Stimulated activated CD8-positive, alpha-beta memory T cell treated with anti-CD3 and anti-CD28 coated beads, Interleukin-7, amount 100 ng/mL, for 48 hours (primary cell): Measurements from ENCODE around the gene ABHD16B.
"Not testable (repeated sequence)": the region's sequence is repeated elsewhere in the genome, so short reads cannot be mapped to it uniquely, and the experiment has no call there.

Experiments
- DNase-seq, 2 donors: peaks; one replicate each; pipeline ENCODE4 v3.0.0-alpha.2; 2020; ENCODE audit warnings: low read depth in 1 of 2; ENCODE audit errors: extremely low read depth in 1 of 2

Gene ABHD16B

GRCh38 chr20:63854766-63855362 lies 6.4 kb upstream of the ABHD16B start:
- no peak for DNase-seq

DNA sequence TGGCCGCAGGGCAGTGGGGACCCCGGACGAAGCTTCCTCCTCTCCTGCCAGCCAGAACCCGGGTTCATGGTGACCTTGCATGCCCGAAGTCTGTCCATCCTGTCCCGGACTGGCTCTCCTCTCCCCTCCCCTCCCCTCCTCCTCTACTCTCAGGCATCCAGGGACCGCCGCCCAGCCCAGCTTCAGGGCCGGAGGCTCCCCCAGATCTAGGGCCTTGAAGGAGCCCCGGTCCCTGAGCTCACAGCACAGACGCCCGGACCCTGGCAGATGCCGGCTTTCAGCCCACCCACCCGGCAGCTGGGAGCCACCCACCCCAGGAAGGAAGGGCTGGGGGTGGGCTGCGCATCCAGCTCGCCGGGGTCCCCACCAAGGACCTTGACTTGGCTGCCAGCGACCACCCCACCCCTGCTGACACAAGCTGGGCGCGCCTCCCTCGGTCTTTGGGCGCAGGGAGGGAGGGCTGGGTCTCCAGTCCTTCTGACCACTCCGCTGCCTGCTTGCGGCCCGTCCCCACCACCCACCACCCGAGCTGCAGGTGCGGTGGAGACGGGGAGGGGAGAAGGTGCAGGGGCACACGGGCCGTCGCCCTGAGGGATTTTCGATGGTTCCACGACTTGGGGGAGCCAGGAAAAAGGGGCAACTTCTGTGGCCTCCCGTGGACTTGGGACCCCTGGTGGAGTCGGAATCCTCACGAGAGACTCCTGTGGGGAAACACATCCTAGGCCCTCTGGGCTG lies 5.8 kb upstream of the ABHD16B start:
- no peak for DNase-seq

- no peak for DNase-seq
Observed at GRCh38 chr20:63856098-63856511, 5.2 kb upstream of the ABHD16B start.

DNA sequence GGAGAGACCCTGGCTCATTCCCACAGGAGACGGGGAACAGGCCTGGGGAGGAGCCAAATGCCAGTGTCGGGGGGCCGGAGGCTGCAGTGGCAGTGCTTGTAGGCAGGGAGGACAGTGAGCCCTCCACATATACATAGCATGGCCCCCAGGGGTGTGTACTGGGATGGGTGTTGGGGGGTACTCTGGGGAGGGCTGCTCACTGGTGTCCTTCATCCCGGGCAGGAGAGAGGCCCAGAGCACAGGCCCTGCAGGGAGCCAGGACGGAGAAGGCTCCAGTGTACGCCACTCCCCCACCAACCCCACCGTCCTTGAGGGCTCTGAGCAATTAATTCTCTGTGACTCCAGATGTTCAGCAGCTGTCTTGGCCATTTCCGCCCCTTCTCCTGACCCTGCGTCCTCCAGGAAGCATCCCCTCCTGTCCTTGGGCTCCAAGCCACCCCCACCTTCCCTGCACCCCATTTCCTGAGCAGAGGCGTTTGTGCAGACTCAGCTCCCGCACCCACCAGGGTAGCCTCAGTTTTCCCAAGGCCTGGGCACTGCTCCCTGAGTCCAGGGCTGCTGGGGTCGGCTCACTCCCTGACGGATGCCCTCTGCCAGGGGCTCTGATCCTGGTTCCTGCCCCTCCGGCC lies 3.4 kb upstream of the ABHD16B start:
- DNase-seq, result no peak

DNA sequence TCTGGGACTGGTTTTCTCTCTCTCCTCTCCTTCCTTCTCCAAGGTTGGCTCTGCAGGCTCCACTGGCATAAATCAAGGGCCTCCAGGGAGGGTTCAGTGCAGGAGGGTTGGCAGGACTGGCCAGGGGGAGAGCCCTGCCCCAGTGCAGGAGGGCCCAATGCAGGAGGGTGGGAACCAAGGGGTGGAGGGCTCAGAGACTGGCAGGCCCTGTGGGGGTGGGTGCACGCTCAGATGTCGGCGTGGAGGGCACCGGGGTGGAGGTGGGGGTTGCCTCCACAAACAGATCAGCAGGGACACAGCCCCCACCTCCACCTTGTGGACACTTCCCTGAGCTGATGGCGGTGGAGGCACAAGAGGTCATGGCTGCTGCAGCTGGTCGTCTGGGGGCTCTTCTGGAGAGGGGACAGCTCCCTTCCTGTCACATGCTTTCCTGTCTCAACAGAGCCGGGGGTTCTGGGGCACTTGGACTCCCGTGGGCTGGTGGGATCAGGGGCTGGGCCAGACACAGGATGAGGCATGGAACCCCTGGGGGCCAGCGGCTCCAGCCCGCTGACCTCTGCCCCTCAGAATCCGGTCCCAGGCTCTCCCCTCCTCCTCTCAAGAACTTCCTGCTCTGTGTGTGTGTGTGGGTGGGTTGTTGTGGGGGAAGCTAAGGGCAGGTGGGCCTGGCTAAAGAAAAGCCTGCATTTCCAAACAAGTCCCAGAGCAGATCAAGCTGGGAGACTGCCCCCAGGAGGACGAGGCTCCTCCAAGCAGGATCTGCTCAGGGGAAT lies 2.7 kb upstream of the ABHD16B start:
- DNase-seq, result no peak

GRCh38 chr20:63859166-63859699 lies 2.1 kb upstream of the ABHD16B start:
- no peak for DNase-seq

DNA sequence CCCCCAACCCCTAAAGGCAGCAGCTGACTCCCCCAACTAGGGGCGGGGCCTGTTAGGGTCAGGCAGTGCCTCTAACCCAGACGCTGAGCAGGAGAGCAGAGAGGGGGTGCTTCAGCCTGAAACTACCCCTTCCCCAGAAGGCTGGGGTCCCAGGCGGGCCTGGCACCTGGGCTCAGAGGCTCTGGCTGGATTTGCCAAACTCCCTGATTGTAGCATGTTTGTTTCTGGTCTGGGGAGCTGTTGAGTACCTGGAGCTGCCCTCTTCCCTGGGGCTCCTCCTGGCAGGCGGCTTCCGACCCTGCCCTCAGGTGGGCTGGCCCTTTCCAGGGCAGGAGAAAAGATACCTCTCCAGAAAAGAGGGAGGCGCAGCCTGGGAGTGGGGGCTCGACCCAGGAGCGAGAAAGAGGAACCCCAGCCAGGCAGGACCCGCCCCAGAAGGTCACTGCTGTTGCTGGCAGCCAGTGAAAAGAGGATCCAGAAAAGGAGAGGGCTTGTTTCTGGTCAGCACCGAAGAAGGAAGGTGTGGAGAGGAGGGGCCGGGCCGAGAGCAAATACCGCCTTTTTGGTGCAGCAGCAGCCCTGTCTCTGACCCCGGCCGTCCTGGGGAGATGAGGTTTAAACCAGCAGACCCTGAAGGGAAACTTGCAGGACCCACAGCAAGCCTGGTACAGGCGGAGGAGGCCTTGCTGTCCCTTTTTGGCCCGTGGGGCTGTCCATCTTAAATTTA lies 810 bp upstream of the ABHD16B start:
- DNase-seq, result no peak

DNA sequence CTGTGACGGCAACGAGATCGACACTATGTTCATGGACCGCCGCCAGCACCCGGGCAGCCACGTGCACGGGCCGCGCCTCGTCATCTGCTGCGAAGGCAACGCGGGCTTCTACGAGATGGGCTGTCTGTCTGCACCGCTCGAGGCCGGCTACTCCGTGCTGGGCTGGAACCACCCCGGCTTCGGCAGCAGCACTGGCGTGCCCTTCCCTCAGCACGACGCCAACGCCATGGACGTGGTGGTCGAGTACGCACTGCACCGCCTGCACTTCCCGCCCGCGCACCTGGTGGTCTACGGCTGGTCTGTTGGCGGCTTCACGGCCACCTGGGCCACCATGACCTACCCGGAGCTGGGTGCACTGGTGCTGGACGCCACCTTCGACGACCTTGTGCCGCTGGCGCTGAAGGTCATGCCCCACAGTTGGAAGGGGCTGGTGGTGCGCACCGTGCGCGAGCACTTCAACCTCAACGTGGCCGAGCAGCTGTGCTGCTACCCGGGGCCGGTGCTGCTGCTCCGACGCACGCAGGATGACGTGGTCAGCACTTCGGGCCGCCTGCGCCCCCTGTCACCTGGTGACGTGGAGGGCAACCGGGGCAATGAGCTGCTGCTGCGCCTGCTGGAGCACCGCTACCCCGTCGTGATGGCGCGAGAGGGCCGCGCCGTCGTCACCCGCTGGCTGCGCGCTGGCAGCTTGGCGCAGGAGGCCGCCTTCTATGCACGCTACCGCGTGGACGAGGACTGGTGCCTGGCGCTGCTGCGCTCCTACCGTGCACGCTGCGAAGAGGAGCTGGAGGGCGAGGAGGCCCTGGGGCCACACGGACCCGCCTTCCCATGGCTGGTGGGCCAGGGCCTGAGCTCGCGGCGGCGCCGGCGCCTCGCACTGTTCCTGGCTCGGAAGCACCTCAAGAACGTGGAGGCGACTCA lies 943 bp downstream of the ABHD16B start:
- DNase-seq, result no peak

GRCh38 chr20:63863021-63863797 lies 1.9 kb downstream of the ABHD16B start:
- DNase-seq, result no peak

DNA sequence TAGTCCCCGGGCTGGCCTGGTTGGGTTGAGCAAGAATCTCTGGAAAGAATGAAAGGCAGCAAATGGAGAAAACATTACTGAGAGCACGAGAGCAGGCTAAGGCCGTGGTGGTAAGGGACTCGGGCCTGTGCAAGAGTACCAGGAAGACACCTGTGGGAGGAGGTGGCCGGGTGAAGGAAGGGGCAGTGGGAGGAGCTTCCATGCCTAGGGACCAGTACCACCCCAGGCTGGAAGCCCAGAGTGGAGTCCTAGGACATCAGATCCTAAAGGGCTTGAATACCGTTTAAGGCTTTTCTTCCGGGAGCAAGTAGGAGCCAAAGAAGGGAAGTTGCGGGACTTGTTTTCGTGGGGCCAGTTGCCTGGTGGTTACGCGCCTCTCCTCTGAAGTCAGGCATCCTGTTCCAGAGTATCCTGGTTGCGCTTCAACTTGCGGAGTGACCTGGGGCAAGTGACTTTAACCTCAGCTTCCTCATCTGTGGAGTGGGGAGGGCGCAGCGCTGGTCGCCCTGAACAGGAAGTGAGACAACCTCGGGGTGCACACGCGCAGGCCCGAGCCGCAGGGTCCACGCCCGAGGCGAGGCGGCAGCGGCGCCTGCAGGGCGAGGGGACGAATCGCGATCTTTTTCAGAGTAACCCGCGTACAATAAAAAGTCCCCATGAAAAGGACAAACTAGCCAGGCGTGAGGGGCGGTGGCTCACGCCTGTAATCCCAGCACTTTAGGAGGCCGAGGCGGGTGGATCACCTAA lies 2.7 kb downstream of the ABHD16B start:
- DNase-seq, result peak; percentile 64 to 74

GRCh38 chr20:63864545-63864977 lies 3.3 kb downstream of the ABHD16B start:
- DNase-seq, result no peak

DNA sequence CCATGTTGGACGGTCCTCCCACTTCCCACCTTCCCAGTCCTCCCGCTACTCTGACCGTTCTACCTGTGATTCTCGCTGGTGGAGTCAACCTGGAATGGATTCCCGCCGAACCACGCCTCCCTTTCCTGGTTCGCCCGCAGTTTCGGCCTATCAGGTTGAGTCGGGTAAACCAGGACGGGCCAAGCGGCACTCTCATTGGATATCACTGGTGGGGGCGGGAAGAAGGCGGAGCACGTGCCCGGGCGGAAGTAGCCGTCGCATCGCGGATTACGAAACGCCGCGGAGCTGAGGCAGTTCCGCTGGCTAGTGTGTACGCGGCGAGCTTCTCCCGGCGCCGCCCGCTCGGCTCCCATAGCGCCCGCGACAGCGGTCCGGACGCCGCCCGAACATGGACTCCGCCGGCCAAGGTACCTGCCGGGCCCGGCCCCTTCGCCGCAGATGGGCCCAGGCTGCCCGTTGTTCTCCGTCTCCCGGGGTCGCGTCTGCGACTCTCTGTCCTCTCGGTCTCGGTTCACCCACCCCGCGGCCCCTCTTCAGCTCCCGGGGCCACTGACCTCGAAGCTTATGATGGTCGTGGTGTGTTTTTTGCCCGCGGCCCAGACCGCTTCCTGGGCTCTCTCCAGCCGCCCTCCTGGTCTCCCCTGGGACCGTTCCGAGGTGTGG lies 3.8 kb downstream of the ABHD16B start, which contains the start of gene TPD52L2:
TPD52L2 (plus strand) TSS at position 293 of the 663 bp plus-strand sequence; CDS start at position 389, 96 bp downstream.
- peak; percentile 96 to 99 for DNase-seq

- not testable (repeated sequence) for DNase-seq
Observed at GRCh38 chr20:63867042-63867441, 5.7 kb downstream of the ABHD16B start.

- DNase-seq, result no peak
Observed at GRCh38 chr20:63868264-63868663, 7.0 kb downstream of the ABHD16B start.

DNA sequence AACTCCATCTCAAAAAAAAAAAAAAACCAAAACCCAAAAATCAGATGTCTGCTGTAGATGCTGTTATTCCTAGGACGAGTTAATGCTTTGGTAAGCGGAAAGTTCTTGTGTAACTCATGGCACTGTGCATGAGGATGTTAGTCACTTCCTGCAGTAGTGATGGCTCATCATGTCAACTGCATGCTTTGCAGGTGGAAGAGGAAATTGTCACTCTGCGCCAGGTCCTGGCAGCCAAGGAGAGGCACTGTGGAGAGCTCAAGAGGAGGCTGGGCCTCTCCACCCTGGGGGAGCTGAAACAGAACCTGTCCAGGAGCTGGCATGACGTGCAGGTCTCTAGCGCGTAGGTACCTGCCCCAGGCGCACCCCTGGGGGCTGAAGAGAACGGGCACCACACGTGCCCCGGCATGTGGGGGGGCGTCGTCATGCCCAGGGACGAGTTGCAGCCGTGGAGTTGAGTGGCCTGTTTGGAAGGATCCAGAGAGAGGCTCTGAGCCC lies 12.2 kb downstream of the ABHD16B start:
- DNase-seq, result peak in 1 of 2 donors; percentile 49

- DNase-seq, result not testable (repeated sequence)
Observed at GRCh38 chr20:63874241-63874640, 12.9 kb downstream of the ABHD16B start.

DNA sequence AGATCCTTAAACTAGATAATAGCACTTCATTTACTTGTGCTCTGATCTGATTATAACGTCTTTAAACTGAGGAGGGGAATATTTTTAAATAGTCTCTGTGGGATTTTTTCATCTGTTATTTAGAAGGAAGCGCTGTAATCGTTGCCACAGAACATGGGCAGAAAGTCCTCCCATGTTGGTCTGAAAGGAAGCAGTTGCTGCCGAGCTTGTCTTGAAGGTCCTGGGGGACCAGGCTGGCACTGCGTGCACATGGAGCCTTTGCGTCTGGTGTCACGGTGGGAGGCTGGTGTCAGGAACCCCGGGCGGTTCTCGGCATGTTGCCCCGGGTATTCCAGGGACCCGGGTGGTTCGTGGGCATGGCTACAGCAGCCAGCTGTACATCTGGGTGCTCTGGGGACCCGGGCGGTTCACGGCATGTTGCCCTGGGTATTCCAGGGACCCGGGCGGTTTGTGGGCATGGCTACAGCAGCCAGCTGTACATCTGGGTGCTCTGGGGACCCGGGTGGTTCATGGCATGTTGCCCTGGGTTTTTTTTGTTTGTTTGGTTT lies 15.3 kb downstream of the ABHD16B start:
- no peak for DNase-seq
